NCI-H2227 treated with DMSO at 0.1 percent for 48 hours (cell line): Measurements from ENCODE around the gene LMLN.
"Not testable (repeated sequence)": the region's sequence is repeated elsewhere in the genome, so short reads cannot be mapped to it uniquely, and the experiment has no call there.

Source experiments
- DNase-seq: peaks from one replicate; lab custom pipeline; 2025; lab: John Stamatoyannopoulos, UW

LMLN gene

DNA sequence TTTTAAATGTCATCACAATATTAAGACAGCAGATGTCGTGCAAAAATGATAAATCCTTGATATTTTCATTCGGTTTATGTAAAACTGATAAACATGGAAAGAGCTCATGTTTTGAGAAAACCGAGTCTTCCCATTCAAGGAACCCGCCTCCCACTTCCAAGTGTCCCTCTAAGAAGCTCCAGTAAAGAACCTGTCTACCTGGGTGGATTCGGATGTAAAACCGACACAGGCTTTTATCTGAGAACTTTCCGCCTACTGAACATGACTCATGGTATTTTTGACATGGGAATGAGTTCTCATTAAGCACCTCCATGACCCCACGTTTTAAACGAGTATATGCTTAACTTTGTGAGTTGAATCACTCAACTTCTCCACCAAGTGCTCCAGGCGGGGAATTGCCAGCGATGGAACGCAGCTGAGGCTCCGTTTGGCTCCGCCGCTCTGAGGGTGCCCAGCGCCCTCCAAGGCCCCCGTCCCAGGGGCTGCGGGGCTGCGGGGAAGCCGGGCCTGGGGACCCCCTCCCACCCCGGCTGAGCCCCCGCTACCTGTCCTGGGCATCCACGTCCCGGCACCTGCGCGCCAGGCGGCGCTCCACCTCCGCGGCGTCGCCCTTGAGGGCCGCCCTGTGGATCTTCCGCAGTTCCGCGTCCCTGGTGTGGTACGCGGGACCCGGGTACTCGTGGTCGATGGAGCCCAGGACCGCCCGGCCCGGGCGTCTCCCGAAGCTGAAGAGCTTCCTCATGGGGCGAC lies 119.9 kb downstream of the LMLN start:
- DNase-seq: no peak

DNA sequence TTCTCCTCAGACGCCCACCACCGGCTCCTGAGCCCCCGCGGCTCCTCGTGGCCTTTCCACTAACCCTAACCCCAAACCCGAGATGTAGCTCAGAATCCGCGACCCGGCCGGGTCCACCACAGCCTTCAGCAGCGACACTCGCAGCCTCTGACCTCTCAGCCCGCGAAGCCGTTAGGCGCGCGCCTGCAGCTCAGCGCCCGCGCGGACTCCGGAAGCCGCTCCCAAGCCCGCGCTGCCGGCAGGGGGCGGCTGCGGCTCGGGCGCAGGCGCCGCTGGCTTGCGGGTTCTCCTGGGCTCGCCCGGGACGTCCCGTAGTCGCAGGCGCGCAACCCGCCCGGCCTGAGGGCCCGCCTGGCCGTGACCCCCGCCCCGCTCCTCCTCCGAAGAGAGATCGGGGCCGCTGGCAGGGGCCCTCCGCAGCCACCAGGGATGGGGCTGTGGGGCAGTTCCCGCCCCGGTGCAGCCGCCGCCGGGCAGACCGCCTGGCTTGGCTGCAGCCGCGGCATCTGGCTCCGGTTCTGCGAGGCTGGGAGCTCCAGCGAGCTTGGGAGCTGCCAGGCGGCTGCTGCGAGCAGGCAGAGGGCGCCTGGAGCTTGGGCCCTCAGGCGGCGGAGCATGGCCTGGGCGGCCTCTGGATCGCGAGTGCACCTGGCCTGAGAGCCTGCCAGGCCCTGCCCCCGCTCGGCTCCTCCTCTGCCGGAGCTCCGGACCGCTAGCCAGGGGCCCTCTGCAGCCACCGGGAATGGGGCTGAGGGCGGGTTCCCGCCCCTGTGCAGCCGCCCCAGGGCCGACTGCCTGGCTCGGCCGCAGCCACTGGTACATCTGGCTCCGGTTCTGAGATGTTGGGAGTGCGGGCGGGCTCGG lies 120.7 kb downstream of the LMLN start:
- DNase-seq: no peak

DNA sequence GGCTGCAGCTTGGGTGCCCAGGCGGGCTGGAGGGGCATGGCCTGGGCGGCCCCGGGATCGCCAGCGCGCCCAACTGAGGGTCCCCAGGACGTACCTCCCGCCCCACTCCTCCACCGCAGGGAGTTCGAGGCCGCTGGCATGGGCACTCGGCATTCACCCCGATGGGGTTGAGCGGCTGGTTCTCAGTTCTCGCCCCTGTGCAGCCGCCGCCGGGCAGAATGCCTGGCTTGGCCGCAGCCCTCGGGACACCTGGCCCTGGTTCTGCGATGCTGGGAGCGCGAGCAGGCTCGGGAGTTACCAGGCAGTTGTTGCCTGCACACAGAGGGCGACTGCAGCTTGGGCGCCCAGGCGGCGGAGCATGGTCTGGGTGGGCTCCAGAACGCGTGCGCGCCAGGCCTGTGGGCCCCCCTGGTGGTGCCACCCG lies 121.4 kb downstream of the LMLN start:
- DNase-seq: no peak

DNA sequence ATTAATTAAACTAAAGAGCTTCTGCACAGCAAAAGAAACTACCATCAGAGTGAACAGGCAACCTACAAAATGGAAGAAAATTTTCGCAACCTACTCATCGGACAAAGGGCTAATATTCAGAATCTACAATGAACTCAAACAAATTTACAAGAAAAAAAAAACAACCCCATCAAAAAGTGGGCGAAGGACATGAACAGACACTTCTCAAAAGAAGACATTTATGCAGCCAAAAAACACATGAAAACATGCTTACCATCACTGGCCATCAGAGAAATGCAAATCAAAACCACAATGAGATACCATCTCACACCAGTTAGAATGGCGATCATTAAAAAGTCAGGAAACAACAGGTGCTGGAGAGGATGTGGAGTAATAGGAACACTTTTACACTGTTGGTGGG lies 122.2 kb downstream of the LMLN start:
- not testable (repeated sequence) for DNase-seq

DNA sequence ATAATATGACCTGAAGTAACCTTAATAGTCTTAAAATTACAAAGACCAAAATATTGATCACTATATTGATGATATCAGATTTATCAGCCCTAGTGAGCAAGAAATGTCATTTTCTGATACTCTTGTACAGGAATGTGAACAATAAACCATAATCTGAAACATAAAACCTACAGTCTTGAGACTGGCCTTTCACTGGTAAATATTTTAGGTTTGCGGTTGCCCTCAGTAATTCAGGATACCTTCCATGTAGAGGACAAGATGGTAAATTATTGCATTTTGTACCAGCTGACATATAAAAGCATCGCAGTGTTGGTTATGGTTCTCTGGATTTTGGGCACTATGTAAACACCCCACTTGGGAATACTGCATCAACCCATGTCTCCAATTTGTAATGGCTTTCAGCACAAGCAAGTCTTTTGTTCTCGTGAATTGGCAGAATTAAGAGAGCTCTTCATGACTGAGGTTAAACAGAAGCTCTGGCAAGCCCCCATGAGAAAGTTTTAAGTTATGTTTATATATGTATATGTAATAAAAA lies 128.5 kb downstream of the LMLN start:
- no peak for DNase-seq

DNA sequence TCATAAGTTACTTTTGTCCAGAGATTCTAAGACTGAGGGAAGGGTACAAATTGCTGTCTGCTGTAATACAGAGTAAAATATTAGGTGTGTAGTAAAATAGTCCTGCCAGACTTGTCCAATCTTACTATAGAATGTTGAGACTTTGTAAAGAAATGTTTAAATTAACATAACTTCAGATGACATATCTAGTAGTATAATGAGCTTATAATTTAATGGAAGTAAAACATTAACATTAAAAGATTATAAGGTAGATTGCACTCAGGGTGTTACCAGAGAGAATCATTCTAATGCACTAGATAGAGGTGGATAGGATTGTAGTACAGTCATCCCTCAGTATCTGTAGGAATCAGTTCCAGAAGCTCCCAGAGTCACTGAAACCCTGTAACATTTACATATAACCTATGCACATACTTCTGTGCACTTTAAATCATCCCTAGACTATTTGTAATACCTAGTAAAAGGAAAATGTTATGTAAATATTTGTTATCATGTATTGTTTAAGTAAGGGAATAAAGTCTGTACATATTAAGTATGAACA lies 130.8 kb downstream of the LMLN start:
- no peak for DNase-seq

DNA sequence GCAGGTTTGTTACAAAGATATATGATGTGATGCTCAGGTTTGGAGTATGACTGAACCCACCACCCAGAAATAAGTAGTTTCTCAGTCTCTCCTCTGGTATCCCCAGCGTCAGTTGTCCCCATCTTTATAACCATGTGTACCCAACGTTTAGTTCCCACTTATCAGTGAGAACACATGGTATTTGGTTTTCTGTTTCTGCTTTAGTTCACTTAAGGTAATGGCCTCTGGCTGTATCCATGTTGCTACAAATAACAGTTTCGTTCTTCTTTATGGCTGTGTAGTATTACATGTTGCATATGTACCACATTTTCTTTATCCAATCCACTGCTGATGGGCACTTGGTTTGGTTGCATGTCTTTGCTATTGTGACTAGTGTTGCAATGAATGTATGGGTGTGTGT lies 132.3 kb downstream of the LMLN start:
- DNase-seq: no peak

DNA sequence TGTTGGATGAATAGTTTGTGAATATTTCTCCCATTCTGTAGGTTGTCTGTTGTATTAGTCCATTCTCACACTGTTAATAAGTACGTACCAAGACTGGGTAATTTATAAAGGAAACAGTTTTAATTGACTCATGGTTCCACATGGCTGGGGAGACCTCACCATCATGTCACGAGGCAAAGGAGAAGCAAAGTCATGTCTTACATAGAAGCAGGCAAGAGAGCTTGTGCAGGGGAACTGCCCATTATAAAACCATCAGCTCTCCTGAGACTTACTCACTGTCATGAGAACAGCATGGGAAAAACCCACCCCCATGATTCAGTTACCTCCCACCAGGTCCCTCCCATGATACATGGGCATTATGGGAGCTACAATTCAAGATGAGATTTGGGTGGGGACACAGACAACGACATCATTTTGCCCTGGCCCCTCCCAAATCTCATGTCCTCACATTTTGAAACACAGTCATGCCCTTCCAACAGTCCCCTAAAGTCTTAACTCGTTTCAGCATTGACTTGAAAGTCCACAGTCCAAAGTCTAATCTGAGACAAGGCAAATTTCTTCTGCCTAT lies 133.2 kb downstream of the LMLN start:
- no peak for DNase-seq
